H1 (cell line): ENCODE measurements around the gene PLAC1. TPM values are rescaled to one million over a fixed set of nuclear protein-coding genes. Genes with fewer than 3 reads are reported as not detected.

Experiments
- CTCF ChIA-PET: fragments of 300-600 bp; sonication (Branson Sonifier 250); formaldehyde crosslinking; loops from one replicate; lab custom pipeline; 2021; ENCODE audit not compliant: partially characterized antibody; lab: Charles Lee
- POLR2A ChIA-PET: fragments of 300-600 bp; sonication (Branson Sonifier 250); formaldehyde crosslinking; loops from one replicate; lab custom pipeline; 2021; ENCODE audit warnings: inconsistent platforms; ENCODE audit not compliant: partially characterized antibody; lab: Charles Lee
- DNase-seq, 2 experiments: peaks; one replicate each; pipeline versions ENCODE4 v3.0.0 to v3.0.0-alpha.2; 2010 to 2022; ENCODE audit warnings: low spot score in 2 of 2, low read depth in 1 of 2, mixed read lengths in 1 of 2
- FAIRE-seq: peaks from 2 replicates; lab custom pipeline; 2011; peaks lifted over from hg19 to GRCh38; lab: Jason Lieb, UNC
- H2AFZ ChIP-seq: 2 replicates; pipeline ENCODE4 v1.8.1; 2012; ENCODE audit warnings: low read length, inconsistent platforms
- H2AK5ac ChIP-seq: 2 replicates; pipeline ENCODE4 v1.6.1; 2013; ENCODE audit warnings: low read depth, low read length
- H2BK120ac ChIP-seq: replicated peaks from 2 replicates; pipeline ENCODE3; 2013; ENCODE audit warnings: low read depth, low read length, inconsistent platforms
- H2BK12ac ChIP-seq: 2 replicates; pipeline ENCODE4 v1.6.1; 2013; ENCODE audit warnings: low read depth, low read length
- H2BK15ac ChIP-seq: 2 replicates; pipeline ENCODE4 v1.6.1; 2013; ENCODE audit warnings: low read length
- H2BK20ac ChIP-seq: 2 replicates; pipeline ENCODE4 v1.6.1; 2013; ENCODE audit warnings: low read length
- H2BK5ac ChIP-seq: 2 replicates; pipeline ENCODE4 v1.6.1; 2013; ENCODE audit warnings: low read depth, low read length
- H3K14ac ChIP-seq: 2 replicates; pipeline ENCODE4 v1.6.1; 2013; ENCODE audit warnings: inconsistent platforms; ENCODE audit not compliant: insufficient read length
- H3K18ac ChIP-seq: 2 replicates; pipeline ENCODE4 v1.6.1; 2013; ENCODE audit warnings: low read length; ENCODE audit errors: extremely low read depth
- H3K23ac ChIP-seq: 2 replicates; pipeline ENCODE4 v1.6.1; 2013; ENCODE audit warnings: inconsistent platforms; ENCODE audit not compliant: insufficient read length
- H3K23me2 ChIP-seq: 2 replicates; pipeline ENCODE4 v1.6.1; 2013; ENCODE audit warnings: low read depth, low read length
- H3K27ac ChIP-seq: 2 replicates; pipeline ENCODE4 v1.6.1; 2011; ENCODE audit warnings: low read depth, low read length, inconsistent platforms
- H3K27me3 ChIP-seq, 4 experiments: replicated peaks in 1 of 4; 1 replicate in 1 of 4; 2 replicates in 3 of 4; pipeline versions ENCODE4 v1.6.1 to v1.8.1; 2011 to 2013; ENCODE audit warnings: low read length in 3 of 4, mild to moderate bottlenecking in 3 of 4, inconsistent platforms in 2 of 4, mixed read lengths in 2 of 4, moderate library complexity in 1 of 4; ENCODE audit not compliant: control insufficient read depth in 3 of 4, insufficient read depth in 3 of 4; ENCODE audit errors: extremely low read depth in 1 of 4
- H3K36me3 ChIP-seq, 4 experiments: 2 replicates each; pipeline versions ENCODE4 v1.6.1 to v1.8.1; 2011 to 2013; ENCODE audit warnings: mild to moderate bottlenecking in 4 of 4, low read length in 3 of 4, moderate library complexity in 2 of 4, control low read depth in 1 of 4, inconsistent platforms in 1 of 4; ENCODE audit not compliant: insufficient read depth in 4 of 4, control insufficient read depth in 2 of 4
- H3K4ac ChIP-seq: replicated peaks from 2 replicates; pipeline ENCODE3; 2013; ENCODE audit warnings: low read length, low read depth, mixed read lengths, inconsistent platforms; ENCODE audit not compliant: insufficient read length
- H3K4me1 ChIP-seq, 4 experiments: replicated peaks in 1 of 4; 1 replicate in 1 of 4; 2 replicates in 3 of 4; pipeline versions ENCODE4 v1.6.1 to v1.8.1; 2011 to 2013; ENCODE audit warnings: low read length in 3 of 4, inconsistent platforms in 2 of 4, mixed read lengths in 1 of 4; ENCODE audit not compliant: insufficient read depth in 4 of 4, control insufficient read depth in 3 of 4
- H3K4me2 ChIP-seq, 2 experiments: 2 replicates each; pipeline versions ENCODE4 v1.6.1 to v1.8.1; 2011 to 2013; ENCODE audit warnings: low read depth in 2 of 2, low read length in 2 of 2, control low read depth in 1 of 2, inconsistent platforms in 1 of 2, mild to moderate bottlenecking in 1 of 2; ENCODE audit not compliant: insufficient read depth in 1 of 2
- H3K4me3 ChIP-seq, 4 experiments: fragments of 200-600, 300-600 bp in 1 of 4; sonication (generic), shearing (Covaris generic), sonication (Bioruptor Twin) in 1 of 4; 2 replicates each; pipeline versions ENCODE4 v1.5.1 to v1.8.1; 2011 to 2016; ENCODE audit warnings: low read length in 4 of 4, low read depth in 3 of 4, control low read depth in 2 of 4, inconsistent platforms in 2 of 4, mild to moderate bottlenecking in 2 of 4, mixed read lengths in 1 of 4, moderate library complexity in 1 of 4; ENCODE audit not compliant: insufficient read depth in 2 of 4; ENCODE audit errors: extremely low read depth in 1 of 4
- H3K56ac ChIP-seq: replicated peaks from 2 replicates; pipeline ENCODE3; 2013; ENCODE audit warnings: low read depth, mild to moderate bottlenecking, mixed read lengths, low read length, inconsistent platforms; ENCODE audit not compliant: insufficient read length
- H3K79me1 ChIP-seq: 2 replicates; pipeline ENCODE4 v1.6.1; 2013; ENCODE audit warnings: low read depth, low read length, control low read depth
- H3K79me2 ChIP-seq, 2 experiments: 2 replicates each; pipeline versions ENCODE4 v1.6.1 to v1.8.1; 2012 to 2013; ENCODE audit warnings: low read length in 2 of 2, mild to moderate bottlenecking in 2 of 2, inconsistent platforms in 1 of 2; ENCODE audit not compliant: insufficient read depth in 2 of 2, control insufficient read depth in 1 of 2
- H3K9ac ChIP-seq, 4 experiments: replicated peaks in 1 of 4; 1 replicate in 1 of 4; 2 replicates in 3 of 4; pipeline versions ENCODE4 v1.6.1 to v1.8.1; 2011 to 2013; ENCODE audit warnings: low read depth in 3 of 4, low read length in 3 of 4, control low read depth in 2 of 4, mild to moderate bottlenecking in 2 of 4, moderate library complexity in 2 of 4, inconsistent platforms in 1 of 4; ENCODE audit errors: extremely low read depth in 1 of 4
- H3K9me3 ChIP-seq, 2 experiments: 2 replicates each; pipeline versions ENCODE4 v1.6.1 to v1.8.1; 2012 to 2013; ENCODE audit warnings: mild to moderate bottlenecking in 2 of 2, moderate library complexity in 2 of 2, control low read depth in 1 of 2, inconsistent platforms in 1 of 2, low read depth in 1 of 2, low read length in 1 of 2, mixed read lengths in 1 of 2; ENCODE audit not compliant: insufficient read depth in 2 of 2
- H4K20me1 ChIP-seq, 2 experiments: replicated peaks in 1 of 2; 2 replicates each; pipeline versions ENCODE3 to v1.8.1; 2011 to 2013; ENCODE audit warnings: inconsistent platforms in 2 of 2, low read length in 2 of 2, mild to moderate bottlenecking in 1 of 2; ENCODE audit not compliant: insufficient read depth in 2 of 2, control insufficient read depth in 1 of 2
- H4K5ac ChIP-seq: 2 replicates; pipeline ENCODE4 v1.6.1; 2013; ENCODE audit warnings: low read length, low read depth, mixed read lengths, inconsistent platforms; ENCODE audit not compliant: insufficient read length
- H4K8ac ChIP-seq: 2 replicates; pipeline ENCODE4 v1.8.0; 2013; ENCODE audit warnings: mild to moderate bottlenecking, moderate library complexity, low read length, inconsistent platforms; ENCODE audit not compliant: insufficient read depth; ENCODE audit errors: extremely low read depth
- H4K91ac ChIP-seq: replicated peaks from 2 replicates; pipeline ENCODE3; 2013; ENCODE audit warnings: low read length, mixed read lengths, inconsistent platforms; ENCODE audit not compliant: insufficient read length
- ATF3 ChIP-seq: IDR thresholded peaks from 2 replicates; pipeline ENCODE4 v1.6.1; 2011; ENCODE audit warnings: low read depth, mild to moderate bottlenecking, low read length; ENCODE audit not compliant: insufficient read depth
- BRCA1 ChIP-seq: IDR thresholded peaks from 2 replicates; pipeline ENCODE4 v1.6.1; 2012; ENCODE audit warnings: low read depth, low read length, improper control_type of control experiment
- EP300 ChIP-seq, 2 experiments: IDR thresholded peaks; 1 replicate in 1 of 2; 2 replicates in 1 of 2; pipeline ENCODE4 v1.6.1; 2011 to 2012; ENCODE audit warnings: low read depth in 2 of 2, low read length in 2 of 2, mild to moderate bottlenecking in 2 of 2, borderline replicate concordance in 1 of 2, inconsistent platforms in 1 of 2, moderate library complexity in 1 of 2
- KDM1A ChIP-seq: fragments of 200-600, 300-600 bp; sonication (generic); IDR thresholded peaks from 2 replicates; pipeline ENCODE4 v1.7.1; 2016; ENCODE audit warnings: mild to moderate bottlenecking, low read length, borderline replicate concordance
- PHF8 ChIP-seq: fragments of 200-600 bp; sonication (generic); conservative IDR thresholded peaks from 2 replicates; pipeline ENCODE4 v1.7.1; 2012; ENCODE audit warnings: low read depth, mild to moderate bottlenecking, inconsistent platforms, low read length, moderate library complexity
- RBBP5 ChIP-seq: IDR thresholded peaks from 2 replicates; pipeline ENCODE4 v1.7.1; 2012; ENCODE audit warnings: low read depth, mild to moderate bottlenecking, inconsistent platforms, low read length, moderate library complexity, borderline replicate concordance
- WGBS, 2 experiments: shearing (Covaris generic) in 1 of 2; methylation state at CpG; one replicate each; pipeline versions ENCODE4 v1.1.6 to v1.1.7; 2013 to 2015; ENCODE audit warnings: low lambda C conversion rate in 2 of 2, mixed read lengths in 2 of 2, inconsistent platforms in 1 of 2, low coverage in 1 of 2, missing lambda C conversion rate in 1 of 2; ENCODE audit not compliant: insufficient replicate concordance in 2 of 2, insufficient coverage in 1 of 2, insufficient read length in 1 of 2; ENCODE audit errors: extremely low coverage in 1 of 2, missing lambda C conversion rate in 1 of 2; 5-methylcytosine and 5-hydroxymethylcytosine counted together
- polyA plus RNA-seq, 7 experiments: library from polyadenylated mRNA; depleted of rRNA in 3 of 7; stranded (reverse) in 5 of 7; unstranded in 2 of 7; fragments of >200 nt in 5 of 7; fragments of 200-250 nt in 2 of 7; gene quantifications; 1 replicate in 5 of 7; 2 replicates in 1 of 7; 4 replicates in 1 of 7; pipeline versions ENCODE4 v1.2.1 to v1.2.3, GENCODE V29; 2011 to 2013; ENCODE audit warnings: missing spikeins in 2 of 7, mixed read lengths in 2 of 7
- total RNA-seq: library from RNA; stranded (reverse); fragmentation: NEBNext Ultra II Directional; extraction: Animal tissue kit (Norgen Biotek cat#: 25700); gene quantifications from 2 replicates; pipeline ENCODE4 v1.2.1, GENCODE V29; 2021

Gene PLAC1
- total and polyA plus RNA-seq, 2 of the 8 experiments (the other 6 are each of a cell fraction or from before 2014, with no cell fraction given): 1.8 TPM; not detected in 1

GRCh38 chrX:134695999-134696398, 37.7 kb upstream of the PLAC1 start:
- Histone ChIP-seq H2BK5ac (no peak overlapping the region), H3K4ac (no peak overlapping the region), H3K4me1 (no peaks in the 10 kb centered on the region), H2AK5ac (no peak overlapping the region), H3K18ac (no peak overlapping the region), H3K27me3 (no peaks in the 10 kb centered on the region), H3K23me2 (no peaks in the 10 kb centered on the region), H2BK15ac (no peak overlapping the region), H2BK120ac (no peak overlapping the region), H3K4me2 (no peak overlapping the region), H3K79me2 (no peaks in the 10 kb centered on the region), H3K27ac (no peak overlapping the region), H3K9me3 (no peaks in the 10 kb centered on the region), H3K56ac (no peak overlapping the region), H3K36me3 (no peaks in the 10 kb centered on the region), H4K20me1 (no peaks in the 10 kb centered on the region), H2AFZ (no peak overlapping the region), H2BK20ac (no peak overlapping the region), H3K9ac (no peak overlapping the region), H3K23ac (no peak overlapping the region), H3K79me1 (no peaks in the 10 kb centered on the region), H4K91ac (no peak overlapping the region), H2BK12ac (no peak overlapping the region), H4K5ac (no peak overlapping the region), H4K8ac (no peak overlapping the region), H3K14ac (no peak overlapping the region), H3K4me3 (no peak overlapping the region)
- FAIRE-seq (no peak), DNase-seq (no peak)
- ChIA-PET CTCF (interaction anchor here (0.5 kb wide), 1 partner anchor 41 kb away, joined by 4 read pairs; no protein-coding TSS in a partner anchor), POLR2A (no interaction called here)
- WGBS, 2 experiments: 100% methylated on average over 1 of the region's 1 CpG; no CpG with 5 or more reads in 1 of the 2 experiments
- TF ChIP-seq RBBP5 (no peak), BRCA1 (no peak), KDM1A (no peak), EP300 (IDR thresholded peaks at IDR 0.05; ENCODE audit: borderline replicate concordance in 1 of 2, low read depth in 2 of 2, low read length in 2 of 2) (no peak), ATF3 (no peak), PHF8 (no peak)
- TF ChIP-seq, all 59 proteins: peak for 0
